Activated T-cell treated with anti-CD3 and anti-CD28 coated beads, Interleukin-2, amount 50 U/mL, for 72 hours (primary cell): Measurements from ENCODE around the gene RUSF1. TPM values are rescaled to one million over a fixed set of nuclear protein-coding genes. Genes with fewer than 3 reads are reported as not detected.

Source experiments
- total RNA-seq, 2 donors: library from RNA; stranded (reverse); gene quantifications; one replicate each; pipeline ENCODE4 v1.2.3, GENCODE V29; 2022

The RUSF1 gene
- total RNA-seq, 2 donors from 2014 or later, result 46.8 to 57.4 TPM

Other genes with a start within 250 kb of the RUSF1 start
- gene ITGAM, start 248.4 kb downstream of the RUSF1 start, total RNA-seq, result 1 to 10 TPM; 1.8 to 3.7 TPM
- gene ITGAX, start 153.2 kb downstream of the RUSF1 start, total RNA-seq, result 100 to 1,000 TPM in 1 of 2 donors, 10 to 100 TPM in 1; 79.3 to 146 TPM
- under 1 TPM; 0.05 to 0.14 TPM for gene ITGAD, start 115.1 kb downstream of the RUSF1 start, total RNA-seq
- not detected for gene COX6A2, start 80.0 kb downstream of the RUSF1 start, total RNA-seq
- under 1 TPM; 0.38 to 0.53 TPM for gene ZNF843, start 65.6 kb downstream of the RUSF1 start, total RNA-seq
- gene ARMC5, start 48.9 kb downstream of the RUSF1 start, total RNA-seq, result 10 to 100 TPM; 11.2 to 12.2 TPM
- 1 to 10 TPM; 1.3 to 4.4 TPM for gene TGFB1I1, start 36.2 kb downstream of the RUSF1 start, total RNA-seq
- gene SLC5A2, start 25.3 kb downstream of the RUSF1 start, total RNA-seq, result not detected
- not detected for gene AHSP, start 19.5 kb upstream of the RUSF1 start, total RNA-seq